ENCODE data around the gene C1orf167.

The C1orf167 gene

DNA sequence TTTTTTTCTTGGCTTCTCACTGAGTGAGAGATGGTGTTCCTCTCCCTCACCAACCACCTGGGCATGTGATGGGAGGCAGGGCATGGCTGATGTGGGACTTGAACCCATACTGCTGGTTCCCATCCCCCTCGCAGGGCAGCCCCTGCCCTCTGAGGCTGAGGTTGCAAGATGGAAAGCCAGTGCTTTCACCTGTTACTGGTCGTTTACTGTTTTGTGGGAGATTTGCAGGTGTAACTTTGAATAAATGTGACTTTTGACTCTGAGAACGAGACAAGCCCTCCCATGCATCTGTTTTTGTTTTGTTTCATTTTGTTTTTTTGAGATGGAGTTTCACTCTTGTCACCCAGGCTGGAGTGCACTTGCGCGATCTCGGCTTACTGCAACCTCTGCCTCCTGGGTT, 21.6 kb downstream of the C1orf167 start:
- no peaks in the 10 kb centered on the region for H3K79me2 ChIP-seq (ENCODE audit: insufficient read depth, low read depth)
- no peaks in the 10 kb centered on the region for H3K4me1 ChIP-seq (ENCODE audit: low read depth, poor library complexity, severe bottlenecking)
- TF ChIP-seq, protein P1, sequence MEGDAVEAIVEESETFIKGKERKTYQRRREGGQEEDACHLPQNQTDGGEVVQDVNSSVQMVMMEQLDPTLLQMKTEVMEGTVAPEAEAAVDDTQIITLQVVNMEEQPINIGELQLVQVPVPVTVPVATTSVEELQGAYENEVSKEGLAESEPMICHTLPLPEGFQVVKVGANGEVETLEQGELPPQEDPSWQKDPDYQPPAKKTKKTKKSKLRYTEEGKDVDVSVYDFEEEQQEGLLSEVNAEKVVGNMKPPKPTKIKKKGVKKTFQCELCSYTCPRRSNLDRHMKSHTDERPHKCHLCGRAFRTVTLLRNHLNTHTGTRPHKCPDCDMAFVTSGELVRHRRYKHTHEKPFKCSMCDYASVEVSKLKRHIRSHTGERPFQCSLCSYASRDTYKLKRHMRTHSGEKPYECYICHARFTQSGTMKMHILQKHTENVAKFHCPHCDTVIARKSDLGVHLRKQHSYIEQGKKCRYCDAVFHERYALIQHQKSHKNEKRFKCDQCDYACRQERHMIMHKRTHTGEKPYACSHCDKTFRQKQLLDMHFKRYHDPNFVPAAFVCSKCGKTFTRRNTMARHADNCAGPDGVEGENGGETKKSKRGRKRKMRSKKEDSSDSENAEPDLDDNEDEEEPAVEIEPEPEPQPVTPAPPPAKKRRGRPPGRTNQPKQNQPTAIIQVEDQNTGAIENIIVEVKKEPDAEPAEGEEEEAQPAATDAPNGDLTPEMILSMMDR (conservative IDR thresholded peaks at IDR 0.05; ENCODE audit: low read depth, low read length) = no peak
- no peak overlapping the region for H3K27ac ChIP-seq
- H3K9ac ChIP-seq = no peak overlapping the region
- no peak overlapping the region for H2AFZ ChIP-seq (ENCODE audit: low read depth)
- peaks cover 3% of the 10 kb centered on the region; the same call in 1 of the 2 replicates for H3K27me3 ChIP-seq (ENCODE audit: insufficient read depth, low read depth)
- H3K4me2 ChIP-seq = no peak overlapping the region
- no peaks in the 10 kb centered on the region for H4K20me1 ChIP-seq (ENCODE audit: insufficient read depth)
- H3K4me3 ChIP-seq (IDR thresholded peaks at IDR 0.05; ENCODE audit: insufficient read depth, low read depth, low read length) = no peak overlapping the region
- H3K36me3 ChIP-seq (ENCODE audit: insufficient read depth) = no peaks in the 10 kb centered on the region

DNA sequence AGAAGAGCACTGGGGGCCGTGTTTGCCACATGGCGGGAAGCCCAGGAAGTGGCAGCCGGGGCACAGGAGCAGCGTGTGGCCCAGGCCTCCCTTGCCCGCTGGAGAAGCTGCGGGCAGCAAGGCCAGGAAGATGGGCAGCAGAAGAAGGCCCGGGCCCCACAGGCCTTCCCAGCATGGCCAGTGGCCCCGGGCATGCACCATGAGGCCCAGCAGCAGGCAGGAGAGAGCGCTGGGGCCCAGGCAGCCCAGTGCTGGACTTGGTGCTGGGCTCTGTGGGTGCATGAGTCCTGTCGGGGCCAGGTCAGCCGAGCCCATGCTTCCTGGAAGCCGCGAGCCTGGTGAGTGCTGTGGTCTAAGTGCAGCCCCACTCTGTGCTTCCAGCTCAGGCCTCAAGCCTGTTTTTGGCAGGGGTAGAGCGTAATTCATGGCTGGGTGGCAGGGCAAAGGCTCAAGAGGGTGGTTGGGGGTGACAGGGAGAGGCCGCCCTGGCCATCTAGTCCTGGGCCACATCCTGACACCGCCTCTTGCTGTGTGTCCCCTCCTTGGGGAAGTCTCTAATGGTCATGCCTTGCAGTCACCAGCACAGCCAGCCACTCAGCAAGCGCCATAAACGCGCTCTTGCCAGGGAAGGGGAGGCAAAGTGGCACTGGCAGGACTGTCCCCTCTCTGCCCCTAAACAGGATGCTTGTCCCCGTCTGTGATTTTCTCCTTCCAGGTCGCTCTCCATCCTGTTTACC, 22.4 kb downstream of the C1orf167 start:
- Histone ChIP-seq H3K9ac (no peak overlapping the region), H3K27me3 (ENCODE audit: insufficient read depth, low read depth) (no peaks in the 10 kb centered on the region), H4K20me1 (ENCODE audit: insufficient read depth) (no peaks in the 10 kb centered on the region), H3K4me1 (ENCODE audit: low read depth, poor library complexity, severe bottlenecking) (no peaks in the 10 kb centered on the region), H3K4me3 (IDR thresholded peaks at IDR 0.05; ENCODE audit: insufficient read depth, low read depth, low read length) (no peak overlapping the region), H3K36me3 (ENCODE audit: insufficient read depth) (no peaks in the 10 kb centered on the region), H2AFZ (ENCODE audit: low read depth) (no peak overlapping the region), H3K4me2 (no peak overlapping the region), H3K79me2 (ENCODE audit: insufficient read depth, low read depth) (no peaks in the 10 kb centered on the region), H3K27ac (no peak overlapping the region)
- TF ChIP-seq, protein P1 (conservative IDR thresholded peaks at IDR 0.05; ENCODE audit: low read depth, low read length) = no peak

DNA sequence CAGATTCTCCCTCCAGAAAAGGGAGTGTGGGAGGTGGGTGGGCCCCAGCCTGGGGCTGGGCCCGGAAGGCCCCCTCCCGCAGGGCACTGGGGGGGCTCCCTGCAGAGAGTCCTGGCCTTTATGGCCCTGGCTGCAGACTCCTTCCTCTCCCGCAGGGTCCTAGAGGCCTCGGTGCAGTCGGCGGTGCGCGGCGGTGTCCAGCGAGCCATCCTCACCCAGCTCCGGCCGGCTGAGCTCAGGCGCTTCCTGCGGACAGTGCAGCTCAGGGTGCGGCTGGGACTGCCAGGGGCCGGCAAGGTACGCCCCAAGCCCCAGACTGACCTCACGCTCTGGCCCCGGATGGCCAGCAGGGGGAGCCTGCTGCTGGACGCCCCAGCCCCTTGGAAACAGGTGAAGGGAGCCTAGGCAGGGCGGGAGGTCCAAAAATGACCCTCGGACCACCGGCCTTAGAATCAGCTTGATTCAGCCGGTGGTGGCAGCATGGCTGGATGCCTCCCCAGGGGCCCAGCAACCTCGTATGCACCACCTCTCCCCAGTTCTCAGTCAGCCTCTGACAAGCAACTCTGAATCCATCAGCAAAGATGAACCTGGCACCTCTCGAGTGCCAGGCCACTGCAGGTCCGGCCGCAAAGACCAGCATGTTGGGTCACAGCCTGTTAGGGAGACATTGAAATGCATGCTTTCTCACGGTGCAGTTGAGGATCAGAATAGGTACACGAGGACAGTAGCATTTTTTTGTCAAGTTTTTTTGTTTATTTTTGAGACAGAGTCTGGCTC, 23.2 kb downstream of the C1orf167 start:
- no peaks in the 10 kb centered on the region for H3K79me2 ChIP-seq (ENCODE audit: insufficient read depth, low read depth)
- TF ChIP-seq, protein P1 (conservative IDR thresholded peaks at IDR 0.05; ENCODE audit: low read depth, low read length) = peak; percentile 73
- no peak overlapping the region for H3K9ac ChIP-seq
- no peaks in the 10 kb centered on the region for H4K20me1 ChIP-seq (ENCODE audit: insufficient read depth)
- no peaks in the 10 kb centered on the region for H3K4me1 ChIP-seq (ENCODE audit: low read depth, poor library complexity, severe bottlenecking)
- no peaks in the 10 kb centered on the region for H3K27me3 ChIP-seq (ENCODE audit: insufficient read depth, low read depth)
- no peak overlapping the region for H3K4me2 ChIP-seq
- no peak overlapping the region for H3K4me3 ChIP-seq (IDR thresholded peaks at IDR 0.05; ENCODE audit: insufficient read depth, low read depth, low read length)
- no peak overlapping the region for H3K27ac ChIP-seq
- no peaks in the 10 kb centered on the region for H3K36me3 ChIP-seq (ENCODE audit: insufficient read depth)
- no peak overlapping the region for H2AFZ ChIP-seq (ENCODE audit: low read depth)

DNA sequence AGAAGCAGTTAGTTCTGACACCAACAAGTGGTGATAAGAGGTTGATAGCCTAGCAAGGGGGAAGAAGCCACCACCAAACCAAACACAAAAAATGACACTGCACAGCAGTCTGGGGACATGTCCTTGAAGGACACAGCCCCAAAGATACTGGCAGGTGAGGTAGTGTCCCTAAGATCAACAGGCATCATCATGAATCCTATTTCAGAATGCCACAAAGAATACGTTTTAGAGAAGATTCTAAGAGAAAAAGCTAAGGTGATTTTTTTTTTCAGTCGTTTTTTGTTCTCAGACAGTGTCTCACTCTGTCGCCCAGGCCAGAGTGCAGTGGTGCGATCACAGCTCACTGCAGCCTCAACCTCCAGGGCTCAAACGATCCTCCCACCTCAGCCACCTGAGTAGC, 24.2 kb downstream of the C1orf167 start:
- Histone ChIP-seq H2AFZ (ENCODE audit: low read depth) (no peak overlapping the region), H3K9ac (no peak overlapping the region), H3K4me1 (ENCODE audit: low read depth, poor library complexity, severe bottlenecking) (no peaks in the 10 kb centered on the region), H3K4me3 (IDR thresholded peaks at IDR 0.05; ENCODE audit: insufficient read depth, low read depth, low read length) (no peak overlapping the region), H3K79me2 (ENCODE audit: insufficient read depth, low read depth) (no peaks in the 10 kb centered on the region), H3K27ac (no peak overlapping the region), H4K20me1 (ENCODE audit: insufficient read depth) (no peaks in the 10 kb centered on the region), H3K36me3 (ENCODE audit: insufficient read depth) (no peaks in the 10 kb centered on the region), H3K4me2 (no peak overlapping the region), H3K27me3 (ENCODE audit: insufficient read depth, low read depth) (no peaks in the 10 kb centered on the region)
- TF ChIP-seq, protein P1 (conservative IDR thresholded peaks at IDR 0.05; ENCODE audit: low read depth, low read length) = no peak

Data from KMS-11 (cell line).